Adrenal gland (tissue), 12 donors: Measurements from ENCODE around the gene SLC12A5. TPM values are rescaled to one million over a fixed set of nuclear protein-coding genes. Genes with fewer than 3 reads are reported as not detected.

Experiments
- DNase-seq, 7 donors: peaks; one replicate each; pipeline ENCODE4 v3.0.0-alpha.2; 2019 to 2020
- H3K27ac ChIP-seq, 5 donors: fragments of 200-600 bp; sonication (generic) in 4 of 5; 1 replicate in 3 of 5; 2 replicates in 2 of 5; pipeline versions ENCODE4 v1.5.1 to v1.8.0; 2016 to 2020; ENCODE audit warnings: mild to moderate bottlenecking in 1 of 5
- H3K27me3 ChIP-seq: fragments of 200-600 bp; 2 replicates; pipeline ENCODE4 v1.8.0; 2021
- H3K36me3 ChIP-seq, 2 donors: fragments of 200-600 bp; replicated peaks in 1 of 2; 1 replicate in 1 of 2; 2 replicates in 1 of 2; pipeline versions ENCODE4 v1.5.1 to v1.8.0; 2018 to 2022
- H3K4me1 ChIP-seq, 2 donors: fragments of 200-600 bp; replicated peaks in 1 of 2; 1 replicate in 1 of 2; 2 replicates in 1 of 2; pipeline versions ENCODE4 v1.5.1 to v1.8.0; 2018 to 2021
- H3K4me3 ChIP-seq, 4 donors: fragments of 200-600 bp; sonication (generic) in 3 of 4; one replicate each; pipeline ENCODE4 v1.5.1; 2016 to 2018
- H3K9me3 ChIP-seq, 3 donors: fragments of 200-600 bp; sonication (generic) in 1 of 3; replicated peaks in 1 of 3; 1 replicate in 2 of 3; 2 replicates in 1 of 3; pipeline versions ENCODE4 v1.5.1 to v1.8.0; 2016 to 2021
- CTCF ChIP-seq, 6 experiments: fragments of 450-650 bp in 4 of 6; fragments of 200-600 bp in 2 of 6; sonication (generic) in 1 of 6; IDR thresholded peaks; 1 replicate in 5 of 6; 2 replicates in 1 of 6; pipeline versions ENCODE4 v1.5.1 to v1.8.0; 2016 to 2021; ENCODE audit warnings: antibody characterized with exemption in 6 of 6, mild to moderate bottlenecking in 2 of 6, moderate library complexity in 1 of 6
- POLR2A ChIP-seq, 2 donors: fragments of 450-650 bp; IDR thresholded peaks; one replicate each; pipeline ENCODE4 v1.6.1; 2017; ENCODE audit warnings: antibody characterized with exemption in 2 of 2, mild to moderate bottlenecking in 2 of 2, moderate library complexity in 1 of 2
- WGBS, 4 donors: extraction: QIAGEN DNeasy Blood & Tissue Kit in 2 of 4; methylation state at CpG; one replicate each; pipeline versions ENCODE4 v1.1.5 to v1.1.7; 2013 to 2017; 5-methylcytosine and 5-hydroxymethylcytosine counted together
- intact Hi-C, 2 donors: fragments of 100-400 bp; cut with DNase I; formaldehyde crosslinking; loops; one replicate each; pipeline versions ENCODE4 v1.14.1 to v1.15.0; 2022 to 2023
- polyA plus RNA-seq, 3 donors: library from polyadenylated mRNA; stranded (reverse); fragments of 200-250 nt in 2 of 3; fragments of 350-450 nt in 1 of 3; fragmentation: Illumina TruSeq in 1 of 3; extraction: RNeasy Lipid Tissue Mini Kit (QIAGEN cat#74804) in 1 of 3; gene quantifications; one replicate each; pipeline ENCODE4 v1.2.3, GENCODE V29; 2013 to 2014
- total RNA-seq, 9 donors: library from RNA; depleted of rRNA in 4 of 9; stranded (reverse); fragments of >200 nt in 4 of 9; fragments of 120-200 nt in 1 of 9; fragmentation: NEBNext Ultra II Directional in 1 of 9; extraction: Animal tissue kit (Norgen Biotek cat#: 25700) in 1 of 9; gene quantifications; one replicate each; pipeline versions ENCODE4 v1.1.0 to v1.2.4, GENCODE V29; 2013 to 2023
- donor health status: healthy with polysubstance abuse.
- donor health status: Bipolar disorder and iron deficiency.
- donor health status: DM: yes; HTN: yes; CAD: no.
- donor health status: DM: no; HTN: no; CAD: no.
- donor health status: DM: no; HTN: no; CAD: no.
- donor health status: DM: yes; HTN: yes; CAD: no.

Gene SLC12A5
- total and polyA plus RNA-seq, 12 donors: 0.30 to 121 (median 16.2) TPM

GRCh38 chr20:46044896-46045295, 15.9 kb downstream of the SLC12A5 start:
- no peaks in the 10 kb centered on the region for H3K36me3 ChIP-seq
- TF ChIP-seq CTCF (IDR thresholded peaks at IDR 0.05) (no peak), POLR2A (IDR thresholded peaks at IDR 0.05) (no peak)
- no peaks in the 10 kb centered on the region for H3K9me3 ChIP-seq
- H3K27ac ChIP-seq: no peak overlapping the region
- H3K4me3 ChIP-seq: no peak overlapping the region
- WGBS, 4 donors: 72 to 85% (median 74%) methylated on average over 4 to 6 of the region's 6 CpGs
- intact Hi-C loops: no loop called here
- no peak for DNase-seq
- no peaks in the 10 kb centered on the region for H3K4me1 ChIP-seq
- H3K27me3 ChIP-seq: no peaks in the 10 kb centered on the region

GRCh38 chr20:46046588-46047310, 17.7 kb downstream of the SLC12A5 start:
- no peaks in the 10 kb centered on the region for H3K27me3 ChIP-seq
- no peak for DNase-seq
- no peak overlapping the region for H3K27ac ChIP-seq
- intact Hi-C loops: no loop called here
- no peak overlapping the region for H3K4me3 ChIP-seq
- TF ChIP-seq POLR2A (IDR thresholded peaks at IDR 0.05) (no peak), CTCF (IDR thresholded peaks at IDR 0.05) (no peak)
- 83 to 92% (median 86%) methylated on average over 5 to 8 of the region's 8 CpGs for WGBS, 4 donors
- no peaks in the 10 kb centered on the region for H3K9me3 ChIP-seq
- no peaks in the 10 kb centered on the region for H3K36me3 ChIP-seq
- no peaks in the 10 kb centered on the region for H3K4me1 ChIP-seq

- H3K9me3 ChIP-seq: no peaks in the 10 kb centered on the region
- no peaks in the 10 kb centered on the region for H3K27me3 ChIP-seq
- no peaks in the 10 kb centered on the region for H3K4me1 ChIP-seq
- no peak overlapping the region for H3K27ac ChIP-seq
- DNase-seq: no peak
- H3K36me3 ChIP-seq: no peaks in the 10 kb centered on the region
- 72 to 100% (median 82%) methylated on average over 2 to 8 of the region's 8 CpGs for WGBS, 4 donors
- TF ChIP-seq POLR2A (IDR thresholded peaks at IDR 0.05) (no peak), CTCF (IDR thresholded peaks at IDR 0.05) (no peak)
- intact Hi-C loops: no loop called here
- H3K4me3 ChIP-seq: no peak overlapping the region
These were observed 18.8 kb downstream of the SLC12A5 start for GRCh38 chr20:46047821-46048220.

GRCh38 chr20:46049190-46049589, 20.2 kb downstream of the SLC12A5 start:
- no peaks in the 10 kb centered on the region for H3K27me3 ChIP-seq
- no peak overlapping the region for H3K4me3 ChIP-seq
- no peaks in the 10 kb centered on the region for H3K36me3 ChIP-seq
- H3K9me3 ChIP-seq: no peaks in the 10 kb centered on the region
- no peak overlapping the region for H3K27ac ChIP-seq
- 88 to 93% (median 89%) methylated on average over 4 of the region's 4 CpGs for WGBS, 4 donors
- no peaks in the 10 kb centered on the region for H3K4me1 ChIP-seq
- TF ChIP-seq POLR2A (IDR thresholded peaks at IDR 0.05) (no peak), CTCF (IDR thresholded peaks at IDR 0.05) (no peak)
- DNase-seq: no peak
- intact Hi-C loops: no loop called here
